Measurements from ENCODE around the gene SHC2.
A peak's percentile ranks its signal among the peaks of the same experiment; 100 is the strongest.
"Not testable (repeated sequence)": the region's sequence is repeated elsewhere in the genome, so short reads cannot be mapped to it uniquely, and the experiment has no call there.

Gene SHC2

GRCh38 chr19:491146-491741, 30.4 kb upstream of the SHC2 start:
- DNase-seq (ENCODE audit: low read depth), result no peak

- no peak for DNase-seq (ENCODE audit: low read depth)
Measured at GRCh38 chr19:489418-490196, 28.8 kb upstream of the SHC2 start.

GRCh38 chr19:488505-489417, 27.9 kb upstream of the SHC2 start:
- peak; percentile 91 for DNase-seq (ENCODE audit: low read depth)

- DNase-seq (ENCODE audit: low read depth), result no peak
Measured at GRCh38 chr19:485583-486236, 24.9 kb upstream of the SHC2 start.

GRCh38 chr19:485077-485476, 24.2 kb upstream of the SHC2 start:
- no peak for DNase-seq (ENCODE audit: low read depth)

GRCh38 chr19:484494-484893, 23.7 kb upstream of the SHC2 start:
- DNase-seq (ENCODE audit: low read depth), result no peak

GRCh38 chr19:483332-484072, 22.7 kb upstream of the SHC2 start:
- DNase-seq (ENCODE audit: low read depth), result no peak

- no peak for DNase-seq (ENCODE audit: low read depth)
Measured at GRCh38 chr19:482186-483041, 21.6 kb upstream of the SHC2 start.

- not testable (repeated sequence) for DNase-seq (ENCODE audit: low read depth)
Measured at GRCh38 chr19:481100-481499, 20.3 kb upstream of the SHC2 start.

GRCh38 chr19:480016-480855, 19.4 kb upstream of the SHC2 start:
- no peak for DNase-seq (ENCODE audit: low read depth)

GRCh38 chr19:478976-479375, 18.1 kb upstream of the SHC2 start:
- DNase-seq (ENCODE audit: low read depth), result no peak

- no peak for DNase-seq (ENCODE audit: low read depth)
Measured at GRCh38 chr19:478236-478903, 17.5 kb upstream of the SHC2 start.

- DNase-seq (ENCODE audit: low read depth), result no peak
Measured at GRCh38 chr19:475360-475759, 14.5 kb upstream of the SHC2 start.

- DNase-seq (ENCODE audit: low read depth), result no peak
Measured at GRCh38 chr19:474126-475078, 13.6 kb upstream of the SHC2 start.

GRCh38 chr19:472005-472858, 11.4 kb upstream of the SHC2 start:
- no peak for DNase-seq (ENCODE audit: low read depth)

- DNase-seq (ENCODE audit: low read depth), result no peak
Measured at GRCh38 chr19:470701-471100, 9.9 kb upstream of the SHC2 start.

GRCh38 chr19:469833-470232, 9.0 kb upstream of the SHC2 start:
- no peak for DNase-seq (ENCODE audit: low read depth)

All from activated T-cell treated with anti-CD3 and anti-CD28 coated beads for 24 hours (primary cell).